Tibial nerve (tissue), 4 donors: ENCODE data around the gene TMED1. TPM values are rescaled to one million over a fixed set of nuclear protein-coding genes. Genes with fewer than 3 reads are reported as not detected.
"Not testable (repeated sequence)": the region's sequence is repeated elsewhere in the genome, so short reads cannot be mapped to it uniquely, and the experiment has no call there.

Source experiments
- DNase-seq, 2 donors: peaks; one replicate each; pipeline ENCODE4 v3.0.0-alpha.2; 2019; ENCODE audit warnings: low spot score in 2 of 2
- H3K27ac ChIP-seq, 4 donors: fragments of 200-600 bp; sonication (generic) in 3 of 4; one replicate each; pipeline ENCODE4 v1.5.1; 2017 to 2019; ENCODE audit warnings: mild to moderate bottlenecking in 1 of 4
- H3K27me3 ChIP-seq, 2 donors: fragments of 200-600 bp; sonication (generic) in 1 of 2; one replicate each; pipeline versions ENCODE4 v1.5.1 to v1.6.0; 2017 to 2019
- H3K36me3 ChIP-seq, 3 donors: fragments of 200-600 bp; sonication (generic); one replicate each; pipeline ENCODE4 v1.5.1; 2018 to 2019
- H3K4me1 ChIP-seq, 4 donors: fragments of 200-600 bp; sonication (generic) in 3 of 4; one replicate each; pipeline ENCODE4 v1.5.1; 2017 to 2019
- H3K4me3 ChIP-seq, 4 donors: fragments of 200-600 bp; sonication (generic) in 3 of 4; one replicate each; pipeline ENCODE4 v1.5.1; 2017 to 2019; ENCODE audit warnings: mild to moderate bottlenecking in 1 of 4, moderate library complexity in 1 of 4
- H3K9me3 ChIP-seq, 4 donors: fragments of 200-600 bp; sonication (generic) in 3 of 4; one replicate each; pipeline ENCODE4 v1.5.1; 2017 to 2019
- CTCF ChIP-seq, 5 experiments: fragments of 200-600 bp in 3 of 5; fragments of 450-650 bp in 2 of 5; sonication (generic) in 3 of 5; IDR thresholded peaks; one replicate each; pipeline ENCODE4 v1.5.1; 2016 to 2019; ENCODE audit warnings: antibody characterized with exemption in 5 of 5, mild to moderate bottlenecking in 3 of 5, moderate library complexity in 2 of 5
- EP300 ChIP-seq, 2 donors: sonication (generic); formaldehyde crosslinking; IDR thresholded peaks; one replicate each; pipeline ENCODE4 v1.6.1; 2017; ENCODE audit warnings: antibody characterized with exemption in 2 of 2, mild to moderate bottlenecking in 1 of 2
- POLR2A ChIP-seq, 2 donors: fragments of 450-650 bp; IDR thresholded peaks; one replicate each; pipeline ENCODE4 v1.6.1; 2017; ENCODE audit warnings: antibody characterized with exemption in 2 of 2, mild to moderate bottlenecking in 2 of 2, moderate library complexity in 2 of 2
- WGBS, 2 donors: methylation state at CpG; one replicate each; pipeline ENCODE4 v1.1.5; 2018; 5-methylcytosine and 5-hydroxymethylcytosine counted together
- total RNA-seq, 4 donors: library from RNA; depleted of rRNA; stranded (reverse); fragments of >200 nt; gene quantifications; one replicate each; pipeline ENCODE4 v1.1.0, GENCODE V29; 2016

The TMED1 gene
- total RNA-seq, 4 donors from 2014 or later, result 18.0 to 33.7 (median 29.7) TPM

- H3K27ac ChIP-seq, result no peak overlapping the region
- WGBS, 2 donors, result 62 to 63% methylated on average over 7 of the region's 7 CpGs
- H3K9me3 ChIP-seq, result no peaks in the 10 kb centered on the region
- H3K36me3 ChIP-seq, result no peaks in the 10 kb centered on the region
- peaks cover 0 to 14% (median 0%) of the 10 kb centered on the region in 4 donors for H3K4me1 ChIP-seq
- TF ChIP-seq POLR2A (IDR thresholded peaks at IDR 0.05) (no peak), EP300 (IDR thresholded peaks at IDR 0.05) (no peak), CTCF (IDR thresholded peaks at IDR 0.05) (peak in 2 of 5 experiments; percentile 14 to 28)
- no peak overlapping the region for H3K4me3 ChIP-seq
- no peaks in the 10 kb centered on the region for H3K27me3 ChIP-seq
- no peak for DNase-seq
Observed at GRCh38 chr19:10861103-10861651, 25.2 kb upstream of the TMED1 start.

- no peak for DNase-seq
- WGBS, 2 donors, result 38 to 41% methylated on average over 4 of the region's 4 CpGs
- Histone ChIP-seq H3K4me1 (peaks cover 0 to 2% (median 0%) of the 10 kb centered on the region in 4 donors), H3K27me3 (no peaks in the 10 kb centered on the region), H3K36me3 (no peaks in the 10 kb centered on the region), H3K27ac (no peak overlapping the region), H3K9me3 (no peaks in the 10 kb centered on the region), H3K4me3 (no peak overlapping the region)
- TF ChIP-seq POLR2A (IDR thresholded peaks at IDR 0.05) (no peak), CTCF (IDR thresholded peaks at IDR 0.05) (peak in 3 of 5 experiments; percentile 32 to 46 (median 37)), EP300 (IDR thresholded peaks at IDR 0.05) (no peak)
Observed at GRCh38 chr19:10858204-10858828, 22.3 kb upstream of the TMED1 start.

GRCh38 chr19:10856899-10857298 is 20.9 kb upstream of the TMED1 start:
- not testable (repeated sequence) for H3K4me1 ChIP-seq, H3K36me3 ChIP-seq, H3K4me3 ChIP-seq, H3K27me3 ChIP-seq, H3K9me3 ChIP-seq, H3K27ac ChIP-seq, DNase-seq
- WGBS, 2 donors, result 89 to 100% methylated on average over 1 of the region's 1 CpG

GRCh38 chr19:10855879-10856522 is 20.0 kb upstream of the TMED1 start:
- no peaks in the 10 kb centered on the region for H3K27me3 ChIP-seq
- no peak overlapping the region for H3K4me3 ChIP-seq
- TF ChIP-seq CTCF (IDR thresholded peaks at IDR 0.05), result peak in 3 of 5 experiments; percentile 17 to 35 (median 24)
- TF ChIP-seq EP300 (IDR thresholded peaks at IDR 0.05), result no peak
- TF ChIP-seq POLR2A (IDR thresholded peaks at IDR 0.05), result no peak
- H3K9me3 ChIP-seq, result no peaks in the 10 kb centered on the region
- H3K36me3 ChIP-seq, result no peaks in the 10 kb centered on the region
- H3K27ac ChIP-seq, result no peak overlapping the region
- DNase-seq, result no peak
- H3K4me1 ChIP-seq, result no peaks in the 10 kb centered on the region
- WGBS, 2 donors, result 61 to 75% methylated on average over 5 of the region's 5 CpGs

GRCh38 chr19:10854350-10855089 is 18.5 kb upstream of the TMED1 start:
- Histone ChIP-seq H3K4me1 (no peaks in the 10 kb centered on the region), H3K4me3 (no peak overlapping the region), H3K27ac (no peak overlapping the region), H3K36me3 (no peaks in the 10 kb centered on the region), H3K9me3 (no peaks in the 10 kb centered on the region), H3K27me3 (peaks cover 0 to 7% of the 10 kb centered on the region in 2 donors)
- WGBS, 2 donors, result 42 to 46% methylated on average over 7 of the region's 7 CpGs
- TF ChIP-seq POLR2A (IDR thresholded peaks at IDR 0.05) (no peak), EP300 (IDR thresholded peaks at IDR 0.05) (no peak), CTCF (IDR thresholded peaks at IDR 0.05) (no peak)
- no peak for DNase-seq
